Effector memory CD8-positive, alpha-beta T cell (primary cell): Measurements from ENCODE around the gene TMSB4X.
"Not testable (repeated sequence)": the region's sequence is repeated elsewhere in the genome, so short reads cannot be mapped to it uniquely, and the experiment has no call there.

Source experiments
- ATAC-seq: fragments of 150-1000 bp; cut with Tn5 transposase; replicated peaks from 2 replicates; pipeline ENCODE4 v1.10.0; 2021; ENCODE audit warnings: mild to moderate bottlenecking, moderate library complexity
- DNase-seq, 3 experiments: peaks; one replicate each; pipeline ENCODE4 v3.0.0; 2021
- H3K27ac Mint-ChIP-seq, 2 donors: one replicate each; pipeline ENCODE4 v1.8.0; 2022; ENCODE audit warnings: mild to moderate bottlenecking in 2 of 2, mixed read lengths in 2 of 2, moderate library complexity in 2 of 2
- H3K27me3 Mint-ChIP-seq, 2 donors: one replicate each; pipeline ENCODE4 v1.8.0; 2022; ENCODE audit warnings: mixed read lengths in 2 of 2
- H3K36me3 Mint-ChIP-seq: one replicate; pipeline ENCODE4 v1.8.0; 2022; ENCODE audit warnings: mild to moderate bottlenecking, moderate library complexity, mixed read lengths; ENCODE audit not compliant: insufficient read depth
- H3K4me1 Mint-ChIP-seq, 2 donors: one replicate each; pipeline ENCODE4 v1.8.0; 2022; ENCODE audit warnings: low read depth in 2 of 2, mixed read lengths in 2 of 2
- H3K4me3 Mint-ChIP-seq, 2 donors: one replicate each; pipeline ENCODE4 v1.8.0; 2022; ENCODE audit warnings: mild to moderate bottlenecking in 2 of 2, mixed read lengths in 2 of 2, moderate library complexity in 2 of 2
- H3K9me3 Mint-ChIP-seq, 2 donors: one replicate each; pipeline ENCODE4 v1.8.0; 2022; ENCODE audit warnings: mixed read lengths in 2 of 2
- total RNA-seq, 9 experiments: gene quantifications; one replicate each; lab custom pipeline; 2026; lab: John Stamatoyannopoulos, UW

TMSB4X gene
- total RNA-seq, result 632 to 2,172 (median 1,529) reads per million in 9 experiments

DNA sequence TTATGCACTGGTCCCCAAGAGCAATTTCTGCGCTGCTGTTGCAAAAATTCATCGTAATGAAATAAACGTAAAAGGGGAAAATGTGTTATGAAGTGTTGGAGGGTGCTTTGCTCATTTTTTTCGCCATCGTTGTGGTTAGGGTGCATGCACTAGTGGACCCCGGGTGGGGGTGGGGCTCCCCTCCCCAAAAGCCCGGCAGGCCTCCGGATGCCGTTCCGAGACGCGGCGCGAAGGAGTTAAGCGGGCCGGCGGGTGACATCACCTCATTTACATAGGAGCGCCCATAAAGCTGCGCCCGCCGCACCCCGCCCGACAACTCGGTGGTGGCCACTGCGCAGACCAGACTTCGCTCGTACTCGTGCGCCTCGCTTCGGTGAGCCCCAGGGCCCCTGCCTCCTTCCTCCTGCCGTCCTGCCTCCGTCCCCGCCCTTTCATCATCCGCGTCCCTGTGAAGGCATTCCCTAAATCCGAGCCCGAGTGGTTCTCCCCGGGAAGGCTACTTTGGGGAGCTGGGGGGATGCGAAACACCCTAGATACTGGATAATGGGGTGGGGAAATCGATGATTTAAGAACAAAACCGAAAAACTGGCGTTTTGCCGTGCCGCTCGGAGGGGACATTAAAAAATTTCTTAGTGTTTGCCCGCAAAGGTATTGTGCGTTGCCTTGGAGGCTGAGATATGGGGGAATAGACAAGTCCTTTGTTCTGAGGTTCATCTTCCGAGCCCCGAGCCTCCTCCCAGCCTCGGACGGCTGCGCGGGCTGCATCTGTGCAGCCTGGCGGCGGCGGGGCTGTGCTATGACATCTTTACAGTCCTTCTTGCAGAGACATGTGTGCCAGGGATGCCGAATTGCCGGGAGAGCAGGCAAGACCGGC is at the start of gene TMSB4X:
Gene TMSB4X (plus strand): TSS at position 315 of the 874 bp plus-strand sequence.
- peak within 1 kb of the TSS; percentile 98 to 99 for H3K27ac Mint-ChIP-seq
- no peaks in the 10 kb centered on the region for H3K27me3 Mint-ChIP-seq
- DNase-seq (peak; percentile 74 to 81 (median 79)), ATAC-seq (peak; percentile 53)
- no peaks in the 10 kb centered on the region for H3K9me3 Mint-ChIP-seq
- peaks cover 29 to 42% of the 10 kb centered on the region in 2 donors for H3K4me1 Mint-ChIP-seq
- peaks cover 84% of the 10 kb centered on the region for H3K36me3 Mint-ChIP-seq
- H3K4me3 Mint-ChIP-seq, result peak within 1 kb of the TSS; percentile 94 to 98

DNA sequence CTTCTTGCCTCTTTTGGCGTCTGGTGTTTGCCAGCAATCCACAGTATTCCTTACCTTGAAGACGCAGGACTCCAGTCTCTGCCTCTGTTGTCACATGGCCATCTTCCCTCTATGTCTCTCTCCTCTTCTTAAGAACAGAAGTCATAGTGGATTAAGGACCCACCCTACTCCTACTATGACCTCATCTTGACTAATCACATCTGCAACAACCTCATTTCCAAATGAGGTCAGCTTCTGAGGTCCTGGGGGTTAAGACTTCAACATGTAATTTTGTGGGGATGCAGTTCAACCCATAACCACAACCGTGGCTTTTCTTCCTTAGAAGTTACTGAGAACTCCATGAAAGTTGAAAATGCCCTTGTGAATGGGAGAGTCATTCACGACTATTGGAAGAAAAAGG is 45.2 kb upstream of the TMSB4X start:
- ATAC-seq, result no peak

DNA sequence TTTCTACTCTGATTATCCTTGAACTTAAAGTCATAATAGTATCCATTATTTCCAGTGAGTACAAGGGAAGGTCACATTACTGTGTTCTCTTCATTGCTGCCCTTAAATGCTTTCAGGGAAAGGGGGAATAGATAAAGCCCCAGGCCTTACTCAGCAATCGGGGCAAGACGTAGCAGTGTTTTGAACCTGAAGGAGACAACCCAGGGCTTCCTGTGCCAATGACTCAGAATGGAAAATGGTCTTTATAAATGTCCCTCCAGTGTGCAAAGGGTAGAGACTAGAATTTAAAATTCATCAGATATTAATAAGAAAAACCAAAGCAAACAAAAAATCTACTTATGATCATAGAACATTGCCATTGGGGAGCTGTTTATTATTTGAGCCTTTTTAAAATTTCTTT is 44.8 kb upstream of the TMSB4X start:
- no peaks in the 10 kb centered on the region for H3K36me3 Mint-ChIP-seq
- no peaks in the 10 kb centered on the region for H3K9me3 Mint-ChIP-seq
- ATAC-seq, result no peak
- no peak for DNase-seq
- no peaks in the 10 kb centered on the region for H3K4me1 Mint-ChIP-seq
- no peak overlapping the region for H3K27ac Mint-ChIP-seq
- no peak overlapping the region for H3K4me3 Mint-ChIP-seq
- peaks cover 0 to under 1% of the 10 kb centered on the region in 2 donors for H3K27me3 Mint-ChIP-seq

More for the DNA sequence above, 45.2 kb upstream of the TMSB4X start:
- H3K4me1 Mint-ChIP-seq, result no peaks in the 10 kb centered on the region
- no peaks in the 10 kb centered on the region for H3K9me3 Mint-ChIP-seq
- no peak overlapping the region for H3K4me3 Mint-ChIP-seq
- DNase-seq, result no peak
- H3K36me3 Mint-ChIP-seq, result no peaks in the 10 kb centered on the region
- no peak overlapping the region for H3K27ac Mint-ChIP-seq
- peaks cover 0 to 5% of the 10 kb centered on the region in 2 donors for H3K27me3 Mint-ChIP-seq

DNA sequence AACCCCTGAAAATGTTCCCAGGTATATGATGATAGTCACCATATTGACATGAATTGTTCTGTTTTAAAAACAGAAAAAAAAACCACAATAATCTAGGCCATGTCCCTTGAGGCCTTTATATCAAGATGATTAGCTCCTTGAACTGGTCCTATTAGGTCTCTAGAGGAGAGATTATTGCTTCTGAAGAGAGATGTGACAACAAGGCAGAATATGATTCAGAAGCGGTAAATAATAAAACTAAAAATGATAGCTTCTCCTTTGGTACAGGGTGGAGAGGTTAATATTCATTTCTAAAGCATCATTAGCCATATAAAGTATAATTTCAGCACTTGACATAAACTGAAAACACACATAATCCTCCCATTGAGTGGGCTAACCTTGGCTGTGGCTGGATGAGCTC is 42.7 kb upstream of the TMSB4X start:
- Mint-ChIP-seq H3K4me3 (no peak overlapping the region), H3K4me1 (no peaks in the 10 kb centered on the region), H3K36me3 (no peaks in the 10 kb centered on the region), H3K9me3 (no peaks in the 10 kb centered on the region), H3K27me3 (no peaks in the 10 kb centered on the region), H3K27ac (no peak overlapping the region)
- DNase-seq (no peak), ATAC-seq (no peak)

DNA sequence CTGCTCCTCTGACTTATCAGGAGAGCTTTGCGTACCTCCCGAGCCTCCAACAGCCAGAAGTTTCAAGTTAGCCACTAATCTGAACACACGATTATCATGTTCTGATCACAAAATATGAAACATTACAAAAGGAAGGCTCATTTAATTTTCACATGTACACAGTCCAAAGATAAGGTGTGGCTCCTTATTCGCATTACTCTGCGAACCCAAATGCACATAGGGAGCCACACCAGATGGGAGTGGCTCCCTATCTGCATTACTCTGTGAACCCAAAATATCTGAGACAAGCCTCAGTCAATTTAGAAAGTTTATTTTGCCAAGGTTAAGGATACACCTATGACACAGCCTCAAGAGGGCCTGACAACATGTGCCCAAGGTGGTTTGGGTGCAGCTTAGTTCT is 40.1 kb upstream of the TMSB4X start:
- no peak for DNase-seq
- no peak for ATAC-seq
- no peaks in the 10 kb centered on the region for H3K36me3 Mint-ChIP-seq
- no peak overlapping the region for H3K4me3 Mint-ChIP-seq
- H3K9me3 Mint-ChIP-seq, result no peaks in the 10 kb centered on the region
- H3K27me3 Mint-ChIP-seq, result no peaks in the 10 kb centered on the region
- H3K4me1 Mint-ChIP-seq, result no peaks in the 10 kb centered on the region
- H3K27ac Mint-ChIP-seq, result no peak overlapping the region

DNA sequence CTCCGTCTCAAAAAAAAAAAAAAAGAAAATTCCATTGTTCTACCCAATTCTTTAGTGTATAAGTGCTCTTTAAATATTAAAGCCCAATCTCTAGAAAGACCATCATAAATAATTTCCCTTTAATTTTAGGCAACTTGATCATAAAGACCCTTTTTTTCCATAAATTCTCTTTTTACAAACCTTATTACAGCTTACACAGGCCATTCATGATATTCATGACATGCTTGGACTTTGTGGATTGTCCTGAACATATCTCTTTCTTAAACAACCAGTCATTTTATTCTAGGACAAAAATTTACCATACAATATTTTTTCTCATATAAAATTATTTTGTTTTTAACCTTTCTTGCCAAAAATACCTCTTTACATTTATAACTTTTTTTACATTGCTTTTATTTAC is 38.0 kb upstream of the TMSB4X start:
- no peaks in the 10 kb centered on the region for H3K36me3 Mint-ChIP-seq
- H3K27me3 Mint-ChIP-seq, result no peaks in the 10 kb centered on the region
- no peak overlapping the region for H3K27ac Mint-ChIP-seq
- no peak for ATAC-seq
- no peak for DNase-seq
- H3K4me3 Mint-ChIP-seq, result no peak overlapping the region
- H3K4me1 Mint-ChIP-seq, result no peaks in the 10 kb centered on the region
- H3K9me3 Mint-ChIP-seq, result no peaks in the 10 kb centered on the region

DNA sequence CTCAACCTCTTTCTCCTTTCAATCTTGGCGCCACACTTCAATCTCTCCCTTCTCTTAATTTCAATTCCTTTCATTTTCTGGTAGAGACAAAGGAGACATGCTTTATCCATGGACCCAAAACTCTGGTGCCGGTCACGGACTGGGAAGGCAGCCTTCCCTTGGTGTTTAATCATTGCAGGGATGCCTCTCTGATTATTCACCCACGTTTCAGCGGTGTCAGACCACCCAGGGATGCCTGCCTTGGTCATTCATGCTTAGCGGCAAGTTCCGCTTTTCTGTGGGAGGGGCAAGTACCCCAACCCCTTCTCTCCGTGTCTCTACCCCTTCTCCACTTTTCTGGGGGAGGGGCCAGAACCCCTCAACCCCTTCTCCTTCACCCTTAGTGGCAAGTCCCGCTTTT is 34.4 kb upstream of the TMSB4X start:
- H3K27me3 Mint-ChIP-seq, H3K4me3 Mint-ChIP-seq, H3K36me3 Mint-ChIP-seq, H3K4me1 Mint-ChIP-seq, H3K27ac Mint-ChIP-seq, DNase-seq, ATAC-seq, H3K9me3 Mint-ChIP-seq: not testable (repeated sequence)

DNA sequence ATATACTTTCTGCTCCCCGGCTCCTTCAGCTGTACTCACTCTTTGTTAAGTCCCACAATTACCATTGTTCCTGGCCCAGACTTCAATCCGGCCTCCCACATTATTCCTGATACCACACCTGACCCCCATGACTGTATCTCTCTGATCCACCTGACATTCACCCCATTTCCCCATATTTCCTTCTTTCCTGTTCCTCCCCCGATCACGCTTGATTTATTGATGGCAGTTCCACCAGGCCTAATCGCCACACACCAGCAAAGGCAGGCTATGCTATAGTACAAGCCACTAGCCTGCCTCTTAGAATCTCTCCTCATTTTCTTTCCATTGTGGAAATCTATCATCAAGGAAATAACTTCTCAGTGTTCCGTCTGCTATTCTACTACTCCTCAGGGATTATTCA is 31.3 kb upstream of the TMSB4X start:
- not testable (repeated sequence) for H3K9me3 Mint-ChIP-seq, ATAC-seq, H3K4me3 Mint-ChIP-seq, H3K27me3 Mint-ChIP-seq, DNase-seq, H3K4me1 Mint-ChIP-seq, H3K27ac Mint-ChIP-seq, H3K36me3 Mint-ChIP-seq

DNA sequence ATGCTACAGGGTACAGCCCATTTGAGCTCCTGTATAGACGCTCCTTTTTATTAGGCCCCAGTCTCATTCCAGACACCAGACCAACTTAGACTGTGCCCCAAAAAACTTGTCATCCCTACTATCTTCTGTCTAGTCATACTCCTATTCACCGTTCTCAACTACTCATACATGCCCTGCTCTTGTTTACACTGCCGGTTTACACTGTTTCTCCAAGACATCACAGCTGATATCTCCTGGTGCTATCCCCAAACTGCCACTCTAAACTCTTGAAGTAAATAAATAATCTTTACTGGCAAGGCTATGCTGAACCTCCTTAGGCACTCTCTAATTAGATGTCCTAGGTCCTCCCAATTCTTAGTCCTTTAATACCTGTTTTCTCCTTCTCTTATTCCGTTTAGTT is 30.5 kb upstream of the TMSB4X start:
- H3K4me1 Mint-ChIP-seq, result peaks cover 12 to 15% of the 10 kb centered on the region in 2 donors
- H3K4me3 Mint-ChIP-seq, H3K27me3 Mint-ChIP-seq, H3K36me3 Mint-ChIP-seq, H3K9me3 Mint-ChIP-seq, DNase-seq, H3K27ac Mint-ChIP-seq, ATAC-seq: not testable (repeated sequence)

DNA sequence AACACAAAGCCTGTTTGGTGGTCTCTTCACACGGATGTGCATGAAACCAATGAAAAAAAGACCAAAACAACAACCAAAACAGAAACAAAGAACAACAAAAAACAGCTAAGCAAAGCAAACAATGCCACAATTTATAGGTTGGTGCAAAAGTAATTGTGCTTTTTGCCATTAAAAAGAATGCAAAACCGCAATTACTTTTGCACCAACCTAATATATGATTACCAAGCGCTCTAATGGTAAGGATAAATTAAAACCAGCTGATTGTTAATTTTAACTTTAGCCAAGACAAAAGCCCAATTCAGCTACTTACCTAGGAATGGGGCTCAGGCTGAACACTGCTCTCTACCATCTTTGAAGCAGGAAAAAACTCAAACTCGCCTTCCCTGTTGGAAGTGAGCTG is 29.4 kb upstream of the TMSB4X start:
- Mint-ChIP-seq H3K27ac (peak overlapping the region in 1 of 2 donors; percentile 77), H3K4me3 (no peak overlapping the region), H3K36me3 (peaks cover 17% of the 10 kb centered on the region), H3K4me1 (peaks cover 22 to 24% of the 10 kb centered on the region in 2 donors), H3K27me3 (no peaks in the 10 kb centered on the region), H3K9me3 (no peaks in the 10 kb centered on the region)
- no peak for ATAC-seq
- DNase-seq, result no peak

DNA sequence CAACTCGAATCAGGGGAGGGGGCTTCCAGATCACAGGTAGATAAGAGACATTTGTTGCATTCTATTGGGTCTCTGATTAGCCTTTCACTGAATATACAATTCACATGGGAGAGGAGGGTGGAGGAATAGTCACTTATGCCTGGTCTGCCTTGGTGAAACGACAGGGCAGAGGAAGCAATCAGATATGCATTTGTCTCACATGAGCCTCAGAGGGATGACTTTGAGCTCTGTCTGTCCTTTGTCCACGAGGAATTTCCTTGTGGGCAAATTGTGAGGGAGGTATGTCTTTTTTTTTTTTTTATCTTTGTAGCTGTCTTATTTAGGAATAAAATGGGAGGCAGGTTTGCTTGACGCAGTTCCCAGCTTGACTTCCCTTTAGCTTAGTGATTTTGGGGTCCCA is 28.5 kb upstream of the TMSB4X start:
- Mint-ChIP-seq H3K36me3 (peaks cover 22% of the 10 kb centered on the region), H3K27me3 (no peaks in the 10 kb centered on the region), H3K4me1 (peaks cover 31 to 33% of the 10 kb centered on the region in 2 donors), H3K9me3 (no peaks in the 10 kb centered on the region), H3K27ac (peak overlapping the region; percentile 38 to 98), H3K4me3 (no peak overlapping the region)
- ATAC-seq (no peak), DNase-seq (no peak)

DNA sequence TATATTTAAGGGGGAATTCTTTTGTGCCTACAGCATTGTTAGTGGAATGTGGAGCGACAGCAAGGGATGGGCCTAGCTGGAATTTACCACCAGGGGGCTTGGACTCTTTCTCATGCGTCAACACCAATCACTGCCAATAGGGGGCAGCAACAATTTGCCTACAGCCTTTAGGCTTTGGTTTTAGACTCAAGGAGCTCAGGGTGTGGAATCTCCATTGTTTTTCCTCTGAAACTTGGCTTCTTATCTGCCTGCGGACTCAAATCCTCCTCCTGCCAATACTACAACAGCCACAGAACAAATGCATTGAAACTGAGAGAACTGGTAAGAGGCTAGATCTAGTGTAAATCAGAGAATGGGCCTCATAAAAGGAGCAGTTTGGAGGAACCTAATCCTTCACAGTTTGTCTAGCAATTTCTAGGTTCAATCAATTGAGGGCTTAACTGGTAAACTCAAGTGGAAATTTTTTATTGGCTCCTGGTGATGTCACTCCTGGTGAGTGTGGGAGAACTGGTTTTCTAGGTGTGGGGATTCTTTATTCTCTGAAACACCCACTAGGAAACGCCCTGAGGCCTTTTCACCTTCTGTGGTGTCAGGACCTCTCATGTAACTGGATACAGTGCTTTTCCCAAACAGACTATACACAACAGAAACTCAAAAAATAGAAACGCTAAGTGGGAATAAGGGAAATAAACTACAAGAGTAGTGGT is 27.9 kb upstream of the TMSB4X start:
- H3K9me3 Mint-ChIP-seq, result no peaks in the 10 kb centered on the region
- peak; percentile 71 to 80 (median 74) for DNase-seq
- H3K4me3 Mint-ChIP-seq, result peak overlapping the region; percentile 25 to 50
- peak overlapping the region; percentile 38 to 98 for H3K27ac Mint-ChIP-seq
- ATAC-seq, result peak; percentile 23
- peaks cover 22% of the 10 kb centered on the region for H3K36me3 Mint-ChIP-seq
- peaks cover 31 to 37% of the 10 kb centered on the region in 2 donors for H3K4me1 Mint-ChIP-seq
- H3K27me3 Mint-ChIP-seq, result no peaks in the 10 kb centered on the region

DNA sequence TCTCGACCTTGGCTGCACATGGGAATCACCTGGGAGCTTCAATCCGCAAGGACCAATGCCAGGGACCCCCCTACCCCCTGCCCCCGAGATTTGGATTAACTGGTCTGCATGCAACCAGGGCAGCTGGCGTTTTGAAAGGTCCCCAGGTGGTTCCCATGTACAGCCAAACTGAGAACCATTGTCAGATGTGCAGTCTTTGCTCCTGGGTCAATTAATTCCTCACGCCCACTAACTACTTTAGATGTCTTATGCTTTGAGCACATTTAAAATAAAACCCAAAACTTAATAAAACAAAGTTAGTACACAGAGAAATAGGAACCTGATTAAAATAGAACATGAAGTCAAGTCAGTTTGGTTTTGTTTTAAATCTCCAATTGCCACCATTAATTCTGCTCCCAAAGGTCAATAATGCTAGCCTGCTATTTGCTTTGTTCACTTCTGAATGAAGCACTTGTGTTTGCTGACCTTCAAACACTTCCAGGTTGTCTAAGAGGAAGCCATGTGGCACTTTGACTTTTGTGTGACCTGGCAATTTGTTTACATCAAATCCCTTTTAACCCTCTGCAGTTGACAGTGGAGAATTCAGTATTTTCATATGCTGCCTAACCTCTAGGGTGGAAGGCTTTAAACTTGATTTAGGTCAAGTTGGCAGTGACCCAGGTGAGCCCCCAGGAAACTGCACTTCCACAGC is 27.2 kb upstream of the TMSB4X start:
- Mint-ChIP-seq H3K4me1 (peaks cover 34 to 41% of the 10 kb centered on the region in 2 donors), H3K36me3 (peaks cover 22% of the 10 kb centered on the region), H3K27ac (peak overlapping the region; percentile 38 to 98), H3K4me3 (peak overlapping the region in 1 of 2 donors; percentile 25), H3K27me3 (no peaks in the 10 kb centered on the region), H3K9me3 (no peaks in the 10 kb centered on the region)
- no peak for ATAC-seq
- no peak for DNase-seq
